H1 (cell line): ENCODE results near the gene SLC26A9. TPM values are rescaled to one million over a fixed set of nuclear protein-coding genes. Genes with fewer than 3 reads are reported as not detected.

ENCODE experiments used
- CTCF ChIA-PET: fragments of 300-600 bp; sonication (Branson Sonifier 250); formaldehyde crosslinking; loops from one replicate; lab custom pipeline; 2021; ENCODE audit not compliant: partially characterized antibody; lab: Charles Lee
- POLR2A ChIA-PET: fragments of 300-600 bp; sonication (Branson Sonifier 250); formaldehyde crosslinking; loops from one replicate; lab custom pipeline; 2021; ENCODE audit warnings: inconsistent platforms; ENCODE audit not compliant: partially characterized antibody; lab: Charles Lee
- DNase-seq, 2 experiments: peaks; one replicate each; pipeline versions ENCODE4 v3.0.0 to v3.0.0-alpha.2; 2010 to 2022; ENCODE audit warnings: low spot score in 2 of 2, low read depth in 1 of 2, mixed read lengths in 1 of 2
- FAIRE-seq: peaks from 2 replicates; lab custom pipeline; 2011; peaks lifted over from hg19 to GRCh38; lab: Jason Lieb, UNC
- H2AFZ ChIP-seq: 2 replicates; pipeline ENCODE4 v1.8.1; 2012; ENCODE audit warnings: low read length, inconsistent platforms
- H2AK5ac ChIP-seq: 2 replicates; pipeline ENCODE4 v1.6.1; 2013; ENCODE audit warnings: low read depth, low read length
- H2BK120ac ChIP-seq: replicated peaks from 2 replicates; pipeline ENCODE3; 2013; ENCODE audit warnings: low read depth, low read length, inconsistent platforms
- H2BK12ac ChIP-seq: 2 replicates; pipeline ENCODE4 v1.6.1; 2013; ENCODE audit warnings: low read depth, low read length
- H2BK15ac ChIP-seq: 2 replicates; pipeline ENCODE4 v1.6.1; 2013; ENCODE audit warnings: low read length
- H2BK20ac ChIP-seq: 2 replicates; pipeline ENCODE4 v1.6.1; 2013; ENCODE audit warnings: low read length
- H2BK5ac ChIP-seq: 2 replicates; pipeline ENCODE4 v1.6.1; 2013; ENCODE audit warnings: low read depth, low read length
- H3K14ac ChIP-seq: 2 replicates; pipeline ENCODE4 v1.6.1; 2013; ENCODE audit warnings: inconsistent platforms; ENCODE audit not compliant: insufficient read length
- H3K18ac ChIP-seq: 2 replicates; pipeline ENCODE4 v1.6.1; 2013; ENCODE audit warnings: low read length; ENCODE audit errors: extremely low read depth
- H3K23ac ChIP-seq: 2 replicates; pipeline ENCODE4 v1.6.1; 2013; ENCODE audit warnings: inconsistent platforms; ENCODE audit not compliant: insufficient read length
- H3K23me2 ChIP-seq: 2 replicates; pipeline ENCODE4 v1.6.1; 2013; ENCODE audit warnings: low read depth, low read length
- H3K27ac ChIP-seq: 2 replicates; pipeline ENCODE4 v1.6.1; 2011; ENCODE audit warnings: low read depth, low read length, inconsistent platforms
- H3K27me3 ChIP-seq, 4 experiments: replicated peaks in 1 of 4; 1 replicate in 1 of 4; 2 replicates in 3 of 4; pipeline versions ENCODE4 v1.6.1 to v1.8.1; 2011 to 2013; ENCODE audit warnings: low read length in 3 of 4, mild to moderate bottlenecking in 3 of 4, inconsistent platforms in 2 of 4, mixed read lengths in 2 of 4, moderate library complexity in 1 of 4; ENCODE audit not compliant: control insufficient read depth in 3 of 4, insufficient read depth in 3 of 4; ENCODE audit errors: extremely low read depth in 1 of 4
- H3K36me3 ChIP-seq, 4 experiments: 2 replicates each; pipeline versions ENCODE4 v1.6.1 to v1.8.1; 2011 to 2013; ENCODE audit warnings: mild to moderate bottlenecking in 4 of 4, low read length in 3 of 4, moderate library complexity in 2 of 4, control low read depth in 1 of 4, inconsistent platforms in 1 of 4; ENCODE audit not compliant: insufficient read depth in 4 of 4, control insufficient read depth in 2 of 4
- H3K4ac ChIP-seq: replicated peaks from 2 replicates; pipeline ENCODE3; 2013; ENCODE audit warnings: low read length, low read depth, mixed read lengths, inconsistent platforms; ENCODE audit not compliant: insufficient read length
- H3K4me1 ChIP-seq, 4 experiments: replicated peaks in 1 of 4; 1 replicate in 1 of 4; 2 replicates in 3 of 4; pipeline versions ENCODE4 v1.6.1 to v1.8.1; 2011 to 2013; ENCODE audit warnings: low read length in 3 of 4, inconsistent platforms in 2 of 4, mixed read lengths in 1 of 4; ENCODE audit not compliant: insufficient read depth in 4 of 4, control insufficient read depth in 3 of 4
- H3K4me2 ChIP-seq, 2 experiments: 2 replicates each; pipeline versions ENCODE4 v1.6.1 to v1.8.1; 2011 to 2013; ENCODE audit warnings: low read depth in 2 of 2, low read length in 2 of 2, control low read depth in 1 of 2, inconsistent platforms in 1 of 2, mild to moderate bottlenecking in 1 of 2; ENCODE audit not compliant: insufficient read depth in 1 of 2
- H3K4me3 ChIP-seq, 4 experiments: fragments of 200-600, 300-600 bp in 1 of 4; sonication (generic), shearing (Covaris generic), sonication (Bioruptor Twin) in 1 of 4; 2 replicates each; pipeline versions ENCODE4 v1.5.1 to v1.8.1; 2011 to 2016; ENCODE audit warnings: low read length in 4 of 4, low read depth in 3 of 4, control low read depth in 2 of 4, inconsistent platforms in 2 of 4, mild to moderate bottlenecking in 2 of 4, mixed read lengths in 1 of 4, moderate library complexity in 1 of 4; ENCODE audit not compliant: insufficient read depth in 2 of 4; ENCODE audit errors: extremely low read depth in 1 of 4
- H3K56ac ChIP-seq: replicated peaks from 2 replicates; pipeline ENCODE3; 2013; ENCODE audit warnings: low read depth, mild to moderate bottlenecking, mixed read lengths, low read length, inconsistent platforms; ENCODE audit not compliant: insufficient read length
- H3K79me1 ChIP-seq: 2 replicates; pipeline ENCODE4 v1.6.1; 2013; ENCODE audit warnings: low read depth, low read length, control low read depth
- H3K79me2 ChIP-seq, 2 experiments: 2 replicates each; pipeline versions ENCODE4 v1.6.1 to v1.8.1; 2012 to 2013; ENCODE audit warnings: low read length in 2 of 2, mild to moderate bottlenecking in 2 of 2, inconsistent platforms in 1 of 2; ENCODE audit not compliant: insufficient read depth in 2 of 2, control insufficient read depth in 1 of 2
- H3K9ac ChIP-seq, 4 experiments: replicated peaks in 1 of 4; 1 replicate in 1 of 4; 2 replicates in 3 of 4; pipeline versions ENCODE4 v1.6.1 to v1.8.1; 2011 to 2013; ENCODE audit warnings: low read depth in 3 of 4, low read length in 3 of 4, control low read depth in 2 of 4, mild to moderate bottlenecking in 2 of 4, moderate library complexity in 2 of 4, inconsistent platforms in 1 of 4; ENCODE audit errors: extremely low read depth in 1 of 4
- H3K9me3 ChIP-seq, 2 experiments: 2 replicates each; pipeline versions ENCODE4 v1.6.1 to v1.8.1; 2012 to 2013; ENCODE audit warnings: mild to moderate bottlenecking in 2 of 2, moderate library complexity in 2 of 2, control low read depth in 1 of 2, inconsistent platforms in 1 of 2, low read depth in 1 of 2, low read length in 1 of 2, mixed read lengths in 1 of 2; ENCODE audit not compliant: insufficient read depth in 2 of 2
- H4K20me1 ChIP-seq, 2 experiments: replicated peaks in 1 of 2; 2 replicates each; pipeline versions ENCODE3 to v1.8.1; 2011 to 2013; ENCODE audit warnings: inconsistent platforms in 2 of 2, low read length in 2 of 2, mild to moderate bottlenecking in 1 of 2; ENCODE audit not compliant: insufficient read depth in 2 of 2, control insufficient read depth in 1 of 2
- H4K5ac ChIP-seq: 2 replicates; pipeline ENCODE4 v1.6.1; 2013; ENCODE audit warnings: low read length, low read depth, mixed read lengths, inconsistent platforms; ENCODE audit not compliant: insufficient read length
- H4K8ac ChIP-seq: 2 replicates; pipeline ENCODE4 v1.8.0; 2013; ENCODE audit warnings: mild to moderate bottlenecking, moderate library complexity, low read length, inconsistent platforms; ENCODE audit not compliant: insufficient read depth; ENCODE audit errors: extremely low read depth
- H4K91ac ChIP-seq: replicated peaks from 2 replicates; pipeline ENCODE3; 2013; ENCODE audit warnings: low read length, mixed read lengths, inconsistent platforms; ENCODE audit not compliant: insufficient read length
- ASH2L ChIP-seq: fragments of 200-600, 300-600 bp; sonication (generic); IDR thresholded peaks from one replicate; pipeline ENCODE4 v1.7.1; 2017; ENCODE audit warnings: low read length
- EGR1 ChIP-seq: IDR thresholded peaks from 2 replicates; pipeline ENCODE4 v1.6.1; 2011; ENCODE audit warnings: low read depth, low read length, borderline replicate concordance
- RXRA ChIP-seq: IDR thresholded peaks from 2 replicates; pipeline ENCODE4 v1.6.1; 2011; ENCODE audit warnings: low read depth, mild to moderate bottlenecking, low read length, moderate library complexity; ENCODE audit not compliant: insufficient read depth
- TAF7 ChIP-seq: optimal IDR thresholded peaks from 2 replicates; pipeline ENCODE3; 2011; ENCODE audit warnings: low read depth, mild to moderate bottlenecking, inconsistent platforms, low read length, moderate library complexity, borderline replicate concordance
- polyA plus RNA-seq, 7 experiments: library from polyadenylated mRNA; depleted of rRNA in 3 of 7; stranded (reverse) in 5 of 7; unstranded in 2 of 7; fragments of >200 nt in 5 of 7; fragments of 200-250 nt in 2 of 7; gene quantifications; 1 replicate in 5 of 7; 2 replicates in 1 of 7; 4 replicates in 1 of 7; pipeline versions ENCODE4 v1.2.1 to v1.2.3, GENCODE V29; 2011 to 2013; ENCODE audit warnings: missing spikeins in 2 of 7, mixed read lengths in 2 of 7
- total RNA-seq: library from RNA; stranded (reverse); fragmentation: NEBNext Ultra II Directional; extraction: Animal tissue kit (Norgen Biotek cat#: 25700); gene quantifications from 2 replicates; pipeline ENCODE4 v1.2.1, GENCODE V29; 2021

The SLC26A9 gene
- total and polyA plus RNA-seq, 2 of the 8 experiments (the other 6 are each of a cell fraction or from before 2014, with no cell fraction given) = not detected

DNA sequence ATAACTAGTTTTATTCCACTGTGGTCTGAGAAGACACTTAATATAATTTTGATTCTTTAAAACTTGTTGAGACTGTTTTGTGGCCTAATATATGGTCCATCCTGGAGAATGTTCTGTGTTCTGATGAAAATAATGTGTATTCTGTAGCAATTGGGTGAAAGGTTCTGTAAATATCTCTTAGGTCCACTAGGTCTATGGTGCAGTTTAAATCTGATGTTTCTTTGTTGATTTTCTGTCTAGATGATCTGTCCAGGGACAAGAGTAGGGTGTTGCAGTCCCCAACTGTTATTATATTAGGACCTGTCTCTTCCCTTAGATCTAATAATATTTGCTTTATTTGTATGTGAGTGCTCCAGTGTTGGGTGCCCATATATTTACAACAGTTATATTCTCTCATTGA is 59.5 kb downstream of the SLC26A9 start:
- no peak overlapping the region for H4K91ac ChIP-seq
- H3K23me2 ChIP-seq = no peaks in the 10 kb centered on the region
- H2BK12ac ChIP-seq = no peak overlapping the region
- no peak overlapping the region for H3K14ac ChIP-seq
- no peak overlapping the region for H3K18ac ChIP-seq
- no peak overlapping the region for H2BK5ac ChIP-seq
- POLR2A ChIA-PET = no interaction called here
- no peak overlapping the region for H3K23ac ChIP-seq
- H2BK15ac ChIP-seq = no peak overlapping the region
- H2AFZ ChIP-seq = no peak overlapping the region
- DNase-seq = no peak
- H3K27ac ChIP-seq = no peak overlapping the region
- H3K9me3 ChIP-seq = no peaks in the 10 kb centered on the region
- no peaks in the 10 kb centered on the region for H3K27me3 ChIP-seq
- no peak overlapping the region for H4K8ac ChIP-seq
- CTCF ChIA-PET = no interaction called here
- H4K5ac ChIP-seq = no peak overlapping the region
- H4K20me1 ChIP-seq = no peaks in the 10 kb centered on the region
- H3K79me1 ChIP-seq = no peaks in the 10 kb centered on the region
- H2BK120ac ChIP-seq = no peak overlapping the region
- H3K4ac ChIP-seq = no peak overlapping the region
- no peak overlapping the region for H3K4me2 ChIP-seq
- H3K9ac ChIP-seq = no peak overlapping the region
- no peak overlapping the region for H2BK20ac ChIP-seq
- no peaks in the 10 kb centered on the region for H3K79me2 ChIP-seq
- no peak overlapping the region for H3K56ac ChIP-seq
- no peak overlapping the region for H2AK5ac ChIP-seq
- H3K36me3 ChIP-seq = no peaks in the 10 kb centered on the region
- FAIRE-seq = no peak
- H3K4me3 ChIP-seq = no peak overlapping the region
- H3K4me1 ChIP-seq = no peaks in the 10 kb centered on the region
- TF ChIP-seq ASH2L = no peak
- no peak for TF ChIP-seq TAF7
- no peak for TF ChIP-seq EGR1
- TF ChIP-seq RXRA = no peak
